GM21390 (cell line): ENCODE results near the gene RAB17.

ENCODE experiments used
- ATAC-seq: cut with Tn5 transposase; IDR thresholded peaks from one replicate; pipeline ENCODE4 v1.9.1; 2021; ENCODE audit not compliant: unreplicated experiment

The RAB17 gene

DNA sequence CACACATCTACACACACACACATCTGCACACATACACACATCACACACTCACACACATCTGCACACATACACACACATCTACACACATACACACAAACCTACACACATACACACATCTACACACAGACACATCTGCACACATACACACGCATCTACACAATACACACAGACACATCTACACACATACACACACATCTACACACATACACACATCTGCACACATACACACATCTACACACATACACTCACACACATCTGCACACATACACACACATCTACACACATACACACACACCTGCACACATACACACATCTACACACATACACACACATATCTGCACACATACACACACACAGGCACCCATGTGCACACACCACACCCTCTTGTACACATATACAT is 24.6 kb downstream of the RAB17 start:
- ATAC-seq = no peak

GRCh38 chr2:237564526-237565131 is 25.9 kb downstream of the RAB17 start:
- no peak for ATAC-seq

- no peak for ATAC-seq
Observed at GRCh38 chr2:237563816-237564215, 26.7 kb downstream of the RAB17 start.

DNA sequence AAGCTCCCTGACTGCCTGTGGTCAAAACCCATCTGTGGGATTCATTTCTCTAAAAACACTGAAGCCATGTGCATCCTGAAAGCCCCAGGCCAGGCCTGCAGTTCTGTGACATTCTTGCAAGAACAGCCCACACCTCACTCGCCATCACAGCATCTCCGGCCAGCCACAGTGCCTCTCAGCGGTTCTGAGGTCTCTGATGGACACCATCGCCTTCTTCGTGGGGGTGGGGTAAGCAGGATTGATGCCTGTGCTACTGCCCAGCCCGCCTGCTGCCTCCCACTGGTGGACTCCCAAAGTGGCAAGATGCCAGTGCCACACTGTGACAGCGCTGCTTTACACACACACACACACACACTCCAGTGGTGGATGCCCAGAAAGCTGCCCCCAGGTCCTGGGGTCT is 29.3 kb downstream of the RAB17 start:
- ATAC-seq = no peak

DNA sequence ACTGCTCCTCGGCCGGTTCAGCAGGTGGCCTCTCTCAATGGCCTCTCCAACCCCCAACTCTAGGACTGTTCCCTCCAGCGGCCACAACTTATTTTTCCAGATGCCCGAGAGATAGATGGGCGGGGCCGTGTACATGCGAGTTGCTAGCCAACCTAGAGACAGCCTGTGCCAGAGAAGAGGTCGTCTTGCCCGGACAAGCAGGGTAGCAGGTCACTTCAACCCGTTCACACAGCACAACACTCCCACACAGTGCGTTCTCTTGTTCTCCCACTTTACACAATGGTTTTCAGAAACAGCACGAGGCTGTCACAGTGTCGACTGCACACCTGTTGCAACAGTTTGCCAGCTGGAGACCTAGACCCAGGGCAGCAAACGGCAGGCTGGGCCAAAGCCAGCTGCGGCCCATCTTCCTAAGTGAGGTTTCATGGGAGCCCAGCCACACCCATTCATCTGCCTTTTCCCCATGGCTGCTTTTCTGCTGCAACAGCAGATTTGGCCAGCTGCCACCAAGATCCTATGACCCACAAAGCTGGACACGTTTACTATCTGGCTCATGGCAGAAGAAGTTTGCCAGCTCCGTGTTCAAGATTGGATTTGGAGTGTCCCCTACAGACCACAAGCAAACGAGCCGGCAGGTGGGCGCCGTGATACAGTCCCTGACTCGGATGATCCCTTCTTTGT is 31.4 kb downstream of the RAB17 start:
- no peak for ATAC-seq

GRCh38 chr2:237557633-237558015 is 32.9 kb downstream of the RAB17 start:
- peak; percentile 28 for ATAC-seq

GRCh38 chr2:237556773-237557632 is 33.5 kb downstream of the RAB17 start:
- ATAC-seq = peak; percentile 98

DNA sequence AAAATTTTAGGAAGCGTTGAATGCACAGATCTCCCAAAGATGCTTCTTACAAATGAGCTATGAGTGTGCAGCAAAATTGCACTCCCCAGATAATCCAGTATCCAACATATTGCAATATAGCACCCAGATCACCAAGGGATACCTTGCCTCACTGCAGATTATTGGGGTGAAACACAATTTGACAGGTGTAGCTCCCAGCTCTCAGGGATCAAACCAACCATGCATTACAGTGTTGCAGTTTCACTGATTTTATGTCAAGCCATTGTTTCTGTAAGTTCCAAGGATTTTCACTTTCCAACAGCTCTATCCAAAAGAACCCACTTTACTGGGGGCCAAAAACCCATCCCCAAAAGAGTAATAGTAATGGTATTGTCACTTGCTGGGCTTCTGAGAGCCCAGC is 35.0 kb downstream of the RAB17 start:
- ATAC-seq = no peak

GRCh38 chr2:237553948-237554347 is 36.6 kb downstream of the RAB17 start:
- no peak for ATAC-seq

DNA sequence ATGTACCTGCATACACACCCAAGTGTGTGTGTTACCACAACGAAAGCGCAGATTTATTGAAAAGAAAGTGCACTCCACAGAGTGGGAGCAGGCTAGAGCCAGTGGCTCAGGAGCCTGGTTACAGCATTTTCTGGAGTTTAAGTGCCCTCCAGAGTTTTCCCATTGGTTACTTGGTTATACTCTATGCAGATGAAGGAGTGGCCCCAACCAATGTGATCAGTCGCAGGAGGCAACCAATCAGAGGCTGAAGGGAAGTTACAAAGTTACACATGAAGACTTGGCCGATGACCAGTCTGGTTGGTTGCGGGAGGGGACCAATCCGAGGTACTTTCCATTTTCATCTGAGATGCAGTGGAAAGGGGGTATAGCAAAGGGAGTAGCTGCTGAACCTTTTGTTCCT is 37.6 kb downstream of the RAB17 start:
- ATAC-seq = no peak

- no peak for ATAC-seq
Observed at GRCh38 chr2:237551071-237551574, 39.4 kb downstream of the RAB17 start.

GRCh38 chr2:237549643-237550415 is 40.7 kb downstream of the RAB17 start:
- ATAC-seq = no peak

GRCh38 chr2:237549216-237549615 is 41.3 kb downstream of the RAB17 start:
- ATAC-seq = no peak

DNA sequence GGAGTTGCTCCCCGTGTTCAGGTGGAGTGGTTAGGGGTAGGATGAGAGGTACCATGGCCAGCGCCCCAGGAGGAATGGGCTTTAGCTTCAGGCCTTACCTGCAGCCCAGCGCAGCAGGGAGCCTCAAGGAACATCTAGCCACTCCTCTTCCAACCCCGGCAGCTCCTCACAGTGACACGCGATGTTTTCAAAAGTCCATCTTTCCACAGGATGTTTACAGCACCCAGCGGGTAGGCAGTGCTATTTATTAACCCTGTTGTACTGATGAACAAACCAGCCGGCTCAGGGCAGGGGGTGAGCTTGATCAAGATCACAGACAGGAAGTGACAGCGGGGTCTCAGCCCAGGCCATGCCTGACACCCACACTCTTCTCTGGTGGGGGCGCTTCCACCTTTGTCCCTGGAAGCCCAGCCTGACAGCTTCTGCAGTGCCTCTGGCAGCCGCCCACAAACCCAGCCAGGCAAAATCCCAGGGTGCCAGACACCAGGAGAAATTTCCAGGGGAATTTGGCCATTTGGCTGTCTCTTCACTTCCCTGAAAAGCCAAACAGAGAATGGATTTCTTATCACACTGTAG is 42.6 kb downstream of the RAB17 start:
- ATAC-seq = no peak

GRCh38 chr2:237546876-237547395 is 43.6 kb downstream of the RAB17 start:
- ATAC-seq = no peak

- no peak for ATAC-seq
Observed at GRCh38 chr2:237546040-237546875, 44.3 kb downstream of the RAB17 start.

GRCh38 chr2:237542001-237542704 is 48.4 kb downstream of the RAB17 start:
- ATAC-seq = no peak

DNA sequence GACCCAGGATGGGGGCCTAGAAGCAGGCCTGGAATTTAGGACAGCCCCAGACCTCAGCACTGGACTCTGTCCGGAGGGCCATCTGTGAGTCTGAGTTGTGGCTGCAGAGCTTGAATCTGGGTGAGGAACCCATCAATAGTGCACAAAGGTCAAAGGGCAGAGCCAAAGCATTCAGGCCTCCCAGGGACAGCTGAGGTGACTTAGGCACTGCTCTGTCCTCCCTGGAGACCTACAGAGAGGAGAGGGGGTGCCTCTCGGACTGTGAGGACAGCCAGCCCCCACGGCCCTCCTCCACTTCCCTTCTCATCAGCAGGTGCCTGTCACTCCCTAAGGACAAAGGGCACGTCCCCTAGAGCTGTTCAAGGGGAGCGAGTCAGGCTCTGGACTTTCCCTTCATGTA is 49.3 kb downstream of the RAB17 start:
- ATAC-seq = no peak

DNA sequence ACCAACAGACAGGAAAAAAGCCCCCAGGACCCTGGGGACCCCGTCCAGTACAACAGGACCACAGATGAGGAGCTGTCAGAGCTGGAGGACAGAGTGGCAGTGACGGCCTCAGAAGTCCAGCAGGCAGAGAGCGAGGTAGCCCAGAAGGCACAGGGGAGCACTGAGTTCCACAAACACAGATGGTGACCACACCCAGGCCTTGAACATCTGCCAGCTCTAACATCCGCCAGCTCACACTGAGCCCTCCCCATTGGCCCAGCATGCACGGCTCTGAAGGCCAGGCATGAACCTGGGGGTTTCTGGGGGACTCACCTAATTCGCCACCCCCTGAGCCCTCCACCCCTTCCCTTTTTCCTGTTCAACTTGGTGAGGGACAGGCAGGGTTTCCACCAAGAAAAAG is 49.7 kb downstream of the RAB17 start:
- ATAC-seq = no peak
